Suprapubic skin (tissue), 4 donors: Measurements from ENCODE around the gene TANGO6. TPM values are rescaled to one million over a fixed set of nuclear protein-coding genes. Genes with fewer than 3 reads are reported as not detected.
A peak's percentile ranks its signal among the peaks of the same experiment; 100 is the strongest.

Source experiments
- DNase-seq, 2 donors: peaks; one replicate each; pipeline ENCODE4 v3.0.0-alpha.2; 2019; ENCODE audit warnings: low spot score in 2 of 2
- H3K27ac ChIP-seq: fragments of 200-600 bp; sonication (generic); one replicate; pipeline ENCODE4 v1.5.1; 2019
- H3K27me3 ChIP-seq: fragments of 200-600 bp; sonication (generic); one replicate; pipeline ENCODE4 v1.5.1; 2019
- H3K36me3 ChIP-seq: fragments of 200-600 bp; sonication (generic); one replicate; pipeline ENCODE4 v1.5.1; 2019
- H3K4me1 ChIP-seq: fragments of 200-600 bp; sonication (generic); one replicate; pipeline ENCODE4 v1.5.1; 2019
- H3K4me3 ChIP-seq: fragments of 200-600 bp; sonication (generic); one replicate; pipeline ENCODE4 v1.5.1; 2019; ENCODE audit warnings: mild to moderate bottlenecking
- H3K9me3 ChIP-seq: fragments of 200-600 bp; sonication (generic); one replicate; pipeline ENCODE4 v1.5.1; 2019
- CTCF ChIP-seq, 2 donors: fragments of 200-600 bp in 1 of 2; fragments of 450-650 bp in 1 of 2; sonication (generic) in 1 of 2; IDR thresholded peaks; one replicate each; pipeline ENCODE4 v1.5.1; 2016 to 2019; ENCODE audit warnings: antibody characterized with exemption in 2 of 2, mild to moderate bottlenecking in 1 of 2, moderate library complexity in 1 of 2
- EP300 ChIP-seq: sonication (generic); formaldehyde crosslinking; IDR thresholded peaks from one replicate; pipeline ENCODE4 v1.6.1; 2017; ENCODE audit warnings: antibody characterized with exemption
- POLR2A ChIP-seq, 2 donors: fragments of 450-650 bp; IDR thresholded peaks; one replicate each; pipeline ENCODE4 v1.6.1; 2017; ENCODE audit warnings: antibody characterized with exemption in 2 of 2, mild to moderate bottlenecking in 2 of 2, moderate library complexity in 2 of 2
- POLR2AphosphoS5 ChIP-seq, 3 donors: sonication (generic); formaldehyde crosslinking; IDR thresholded peaks; one replicate each; pipeline ENCODE4 v1.6.1; 2017; ENCODE audit warnings: antibody characterized with exemption in 3 of 3
- WGBS: methylation state at CpG from one replicate; pipeline ENCODE4 v1.1.5; 2018; 5-methylcytosine and 5-hydroxymethylcytosine counted together
- total RNA-seq, 4 donors: library from RNA; depleted of rRNA; stranded (reverse); fragments of >200 nt; gene quantifications; one replicate each; pipeline ENCODE4 v1.1.0, GENCODE V29; 2016

TANGO6 gene
- total RNA-seq, 4 donors from 2014 or later: 10.6 to 14.0 (median 12.0) TPM

- H3K4me3 ChIP-seq: no peak overlapping the region
- H3K9me3 ChIP-seq: no peaks in the 10 kb centered on the region
- no peak overlapping the region for H3K27ac ChIP-seq
- H3K4me1 ChIP-seq: peaks cover 10% of the 10 kb centered on the region
- DNase-seq: no peak
- peaks cover 15% of the 10 kb centered on the region for H3K36me3 ChIP-seq
- TF ChIP-seq EP300: no peak
- TF ChIP-seq CTCF (IDR thresholded peaks at IDR 0.05): no peak
- no peak for TF ChIP-seq POLR2AphosphoS5 (IDR thresholded peaks at IDR 0.05)
- no peak for TF ChIP-seq POLR2A (IDR thresholded peaks at IDR 0.05)
- no peaks in the 10 kb centered on the region for H3K27me3 ChIP-seq
Observed at GRCh38 chr16:68935008-68935407, 91.7 kb downstream of the TANGO6 start.

GRCh38 chr16:68936736-68937631 lies 93.7 kb downstream of the TANGO6 start:
- TF ChIP-seq EP300 (no peak), POLR2A (IDR thresholded peaks at IDR 0.05) (no peak), POLR2AphosphoS5 (IDR thresholded peaks at IDR 0.05) (no peak), CTCF (IDR thresholded peaks at IDR 0.05) (no peak)
- no peak overlapping the region for H3K4me3 ChIP-seq
- DNase-seq: no peak
- peaks cover 9% of the 10 kb centered on the region for H3K36me3 ChIP-seq
- no peaks in the 10 kb centered on the region for H3K9me3 ChIP-seq
- no peaks in the 10 kb centered on the region for H3K27me3 ChIP-seq
- WGBS: 31% methylated on average over 2 of the region's 2 CpGs
- peaks cover 10% of the 10 kb centered on the region for H3K4me1 ChIP-seq
- H3K27ac ChIP-seq: peak overlapping the region; percentile 16

- TF ChIP-seq POLR2A (IDR thresholded peaks at IDR 0.05) (no peak), CTCF (IDR thresholded peaks at IDR 0.05) (no peak), EP300 (no peak), POLR2AphosphoS5 (IDR thresholded peaks at IDR 0.05) (no peak)
- WGBS: 83% methylated on average over 3 of the region's 3 CpGs
- no peaks in the 10 kb centered on the region for H3K27me3 ChIP-seq
- peaks cover 3% of the 10 kb centered on the region for H3K36me3 ChIP-seq
- peaks cover 17% of the 10 kb centered on the region for H3K4me1 ChIP-seq
- H3K4me3 ChIP-seq: no peak overlapping the region
- H3K27ac ChIP-seq: no peak overlapping the region
- no peaks in the 10 kb centered on the region for H3K9me3 ChIP-seq
- no peak for DNase-seq
Observed at GRCh38 chr16:68939692-68940320, 96.5 kb downstream of the TANGO6 start.

GRCh38 chr16:68940816-68941215 lies 97.5 kb downstream of the TANGO6 start:
- H3K36me3 ChIP-seq: peaks cover 3% of the 10 kb centered on the region
- no peak for TF ChIP-seq POLR2AphosphoS5 (IDR thresholded peaks at IDR 0.05)
- TF ChIP-seq EP300: no peak
- no peak for TF ChIP-seq POLR2A (IDR thresholded peaks at IDR 0.05)
- TF ChIP-seq CTCF (IDR thresholded peaks at IDR 0.05): no peak
- H3K27ac ChIP-seq: no peak overlapping the region
- WGBS: 87% methylated on average over 2 of the region's 2 CpGs
- H3K9me3 ChIP-seq: no peaks in the 10 kb centered on the region
- no peak overlapping the region for H3K4me3 ChIP-seq
- peaks cover 12% of the 10 kb centered on the region for H3K4me1 ChIP-seq
- DNase-seq: no peak
- no peaks in the 10 kb centered on the region for H3K27me3 ChIP-seq

- no peak for DNase-seq
- H3K36me3 ChIP-seq: peaks cover 3% of the 10 kb centered on the region
- H3K4me1 ChIP-seq: peaks cover 8% of the 10 kb centered on the region
- no peak overlapping the region for H3K4me3 ChIP-seq
- no peaks in the 10 kb centered on the region for H3K27me3 ChIP-seq
- TF ChIP-seq EP300: no peak
- TF ChIP-seq POLR2A (IDR thresholded peaks at IDR 0.05): no peak
- no peak for TF ChIP-seq POLR2AphosphoS5 (IDR thresholded peaks at IDR 0.05)
- no peak for TF ChIP-seq CTCF (IDR thresholded peaks at IDR 0.05)
- H3K9me3 ChIP-seq: no peaks in the 10 kb centered on the region
- peak overlapping the region; percentile 44 for H3K27ac ChIP-seq
- WGBS: 50% methylated on average over 1 of the region's 1 CpG
Observed at GRCh38 chr16:68943961-68944360, 100.6 kb downstream of the TANGO6 start.
